ENCODE measurements around the gene CTSZ.
"Not testable (repeated sequence)": the region's sequence is repeated elsewhere in the genome, so short reads cannot be mapped to it uniquely, and the experiment has no call there.

CTSZ gene

DNA sequence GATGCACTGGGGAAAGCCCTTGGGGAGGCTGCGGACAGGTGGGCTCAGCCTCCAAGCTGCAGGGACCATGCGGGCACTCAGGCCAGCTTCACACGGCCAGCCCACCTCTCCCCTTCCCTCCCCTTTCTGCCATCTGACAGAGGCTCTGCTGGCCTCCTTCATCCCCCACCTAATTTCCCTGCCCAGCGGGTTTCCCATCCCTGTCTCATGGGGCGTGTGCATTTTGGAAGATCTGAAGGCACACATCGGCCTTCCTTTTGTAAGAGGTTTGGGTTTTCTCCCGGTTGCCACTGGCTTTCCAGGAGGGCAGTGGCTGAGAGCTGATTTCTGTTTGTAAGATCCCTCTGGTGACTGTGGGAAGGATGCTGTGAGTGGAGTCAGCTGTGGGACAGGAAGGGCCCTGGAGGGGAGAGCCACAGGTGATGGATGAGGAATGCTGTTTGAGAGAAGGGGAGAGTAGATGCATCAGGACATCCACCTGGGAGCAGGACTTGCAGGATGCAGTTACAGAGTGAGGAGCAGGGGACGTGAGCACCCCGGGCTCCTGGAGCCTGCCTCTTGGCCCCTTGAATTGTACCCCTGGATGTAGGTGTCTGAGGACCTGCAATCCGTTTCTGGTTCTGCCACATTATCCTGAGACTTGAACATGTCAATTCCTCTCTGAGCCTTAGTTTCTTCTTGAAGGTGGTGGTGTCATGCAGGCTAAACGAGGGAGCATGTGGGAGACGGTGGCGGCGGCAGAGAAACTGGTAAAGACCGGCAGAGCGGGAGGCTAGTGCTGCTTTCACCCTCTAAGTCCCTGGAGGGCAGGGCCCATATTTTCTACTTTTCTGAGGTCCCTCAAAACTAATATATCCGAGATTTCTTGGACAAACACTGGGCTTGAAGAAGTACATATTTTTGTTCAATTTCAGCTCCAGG lies 6.2 kb upstream of the CTSZ start:
- no peak for DNase-seq

DNA sequence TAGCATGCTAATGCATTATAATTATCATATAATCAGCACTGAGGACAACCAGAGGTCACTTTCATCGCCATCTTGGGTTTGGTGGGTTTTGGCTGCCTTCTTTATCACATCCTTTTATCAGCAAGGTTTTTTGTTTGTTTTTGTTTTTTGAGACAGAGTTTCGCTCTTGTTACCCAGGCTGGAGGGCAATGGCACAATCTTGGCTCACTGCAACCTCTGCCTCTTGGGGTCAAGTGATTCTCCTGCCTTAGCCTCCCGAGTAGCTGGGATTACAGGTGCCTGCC lies 4.8 kb upstream of the CTSZ start:
- not testable (repeated sequence) for DNase-seq

DNA sequence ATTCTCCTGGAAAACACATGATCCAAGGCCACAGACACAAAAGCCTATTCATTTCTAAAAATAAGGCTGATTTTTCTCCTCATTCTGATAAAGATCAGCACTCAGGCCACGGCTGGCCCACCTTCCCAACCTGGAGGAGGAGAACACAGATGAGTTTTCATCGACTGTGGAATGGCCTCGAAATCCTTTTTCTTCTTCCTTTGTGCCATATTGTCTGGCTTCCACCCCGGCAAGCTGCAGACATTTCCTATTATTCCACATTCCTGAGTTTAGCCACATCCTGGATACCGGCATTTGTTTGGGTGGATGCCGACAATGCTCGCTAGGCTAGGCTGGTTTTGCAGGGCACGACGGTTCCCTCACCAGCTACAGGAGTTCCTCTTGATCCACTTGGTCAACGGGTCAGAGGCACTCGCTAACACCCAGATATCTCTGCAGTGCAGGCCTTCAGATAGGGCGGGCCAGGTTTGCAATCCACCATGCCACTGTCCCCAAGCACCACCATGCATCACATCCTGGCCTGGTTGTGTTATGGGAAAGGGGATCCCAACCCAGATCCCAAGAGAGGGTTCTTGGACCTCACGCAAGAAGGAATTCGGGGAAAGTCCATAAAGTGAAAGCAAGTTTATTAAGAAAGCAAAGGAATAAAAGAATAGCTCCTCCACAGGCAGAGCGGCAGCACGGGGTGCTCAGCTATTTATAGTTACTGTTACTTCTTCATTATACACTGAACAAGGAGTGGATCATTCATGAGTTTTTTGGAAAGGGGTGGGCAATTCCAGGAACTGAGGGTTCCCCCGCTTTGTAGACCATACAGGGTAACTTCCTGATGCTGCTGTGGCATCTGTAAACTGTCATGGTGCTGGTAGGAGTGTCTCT lies 4.2 kb upstream of the CTSZ start:
- no peak for DNase-seq

DNA sequence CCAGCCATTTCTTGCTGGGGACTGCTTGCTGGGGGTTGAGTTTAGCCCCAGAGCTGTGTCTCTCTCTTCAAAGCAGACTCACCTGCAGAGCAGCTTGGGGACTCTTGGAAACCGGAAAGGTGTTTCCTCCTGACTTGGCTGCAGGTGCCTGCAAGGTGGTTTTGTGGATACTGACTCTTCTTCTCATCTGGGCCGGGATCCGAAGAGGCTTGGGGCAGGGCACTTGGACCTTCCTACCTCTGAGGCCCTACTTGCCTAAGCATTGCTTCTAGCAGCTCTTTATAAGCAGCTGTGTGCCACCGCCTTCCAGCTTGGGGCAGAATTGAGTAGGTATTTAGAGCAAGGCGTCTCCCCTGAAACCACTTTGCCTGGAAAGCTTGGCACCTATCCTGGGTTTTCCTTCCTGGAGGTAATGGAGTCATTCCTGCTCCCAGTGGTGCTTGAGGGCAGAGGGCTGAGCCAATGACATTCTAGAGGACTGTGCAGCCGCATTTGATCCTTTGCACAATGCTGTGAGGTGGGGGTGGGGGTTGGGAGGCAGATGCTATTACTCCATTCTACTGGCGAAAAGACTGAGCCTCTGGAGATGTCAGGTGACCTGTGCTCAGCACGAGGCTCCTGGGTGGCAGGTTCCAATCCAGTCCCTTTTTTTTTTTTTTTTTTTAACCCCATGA lies 3.4 kb upstream of the CTSZ start:
- no peak for DNase-seq

DNA sequence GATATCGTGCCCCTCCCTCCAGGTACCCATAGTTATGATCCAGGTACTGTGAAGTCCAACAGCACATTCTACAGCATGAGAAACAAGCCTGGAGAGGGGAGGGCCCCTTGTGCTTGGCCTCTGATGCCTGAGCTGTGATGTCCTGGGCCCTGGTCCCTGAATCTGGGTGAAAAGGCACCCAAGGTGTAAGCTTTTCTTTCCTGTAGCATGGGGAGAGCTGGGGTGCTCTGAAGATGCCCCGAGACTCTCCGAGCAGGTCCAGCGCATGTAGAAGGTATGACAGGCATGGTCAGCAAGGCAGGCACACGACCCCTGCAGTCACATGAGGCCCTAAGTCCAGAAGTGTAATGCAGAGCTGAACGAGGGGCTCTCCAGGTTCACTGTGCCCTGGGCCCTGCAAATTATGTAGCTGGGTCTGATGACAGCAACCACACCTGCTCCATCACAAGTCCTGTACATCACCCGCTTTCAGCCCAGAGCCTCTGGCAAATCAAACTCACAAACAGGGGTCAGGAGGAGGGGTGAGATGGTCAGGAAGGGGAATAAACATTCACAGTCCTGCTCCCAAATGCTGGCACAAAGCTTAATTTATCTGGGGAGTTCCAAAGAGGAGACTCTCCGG lies 1.8 kb upstream of the CTSZ start:
- DNase-seq: no peak

DNA sequence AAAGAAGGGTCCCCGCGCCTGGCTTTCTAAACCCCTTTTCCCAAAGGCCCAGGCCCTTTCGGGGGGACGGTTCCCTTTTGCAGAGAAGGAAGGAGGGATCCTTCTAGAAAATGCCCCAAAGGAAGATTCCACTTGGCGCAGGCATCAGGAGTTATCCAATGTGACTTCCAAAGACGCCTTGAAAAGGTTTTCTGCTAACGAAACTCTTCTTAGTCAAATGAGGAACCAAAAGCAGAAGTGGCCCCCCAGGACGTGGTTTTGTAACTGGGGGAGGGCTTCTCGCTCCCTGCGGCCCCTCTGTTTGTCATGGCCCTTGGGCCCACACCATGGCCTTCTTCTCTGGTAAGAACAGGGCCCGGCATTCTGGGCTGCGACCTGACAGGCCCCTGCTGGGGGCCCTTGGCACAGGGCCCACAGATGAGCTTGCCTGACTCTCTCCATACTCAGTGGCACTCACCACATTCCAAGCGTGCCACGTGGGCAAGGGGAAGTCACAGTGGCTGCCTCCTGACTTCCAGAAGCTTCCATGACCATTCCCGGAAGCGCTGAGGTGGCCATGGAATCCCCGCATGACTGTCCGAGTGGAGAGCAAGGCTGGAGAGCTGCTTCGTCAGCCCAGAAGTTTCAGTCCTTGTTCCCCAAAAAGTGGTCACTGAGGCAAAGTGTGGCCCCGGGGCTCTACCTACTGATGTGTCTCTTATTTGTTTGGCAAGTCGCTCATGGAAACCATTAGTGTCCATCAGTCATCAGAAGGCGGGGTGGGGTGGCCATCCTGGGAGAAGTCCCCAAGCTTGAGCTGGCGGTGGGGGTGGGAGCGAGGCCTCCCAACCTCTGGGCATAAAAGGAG lies 834 bp upstream of the CTSZ start:
- no peak for DNase-seq

DNA sequence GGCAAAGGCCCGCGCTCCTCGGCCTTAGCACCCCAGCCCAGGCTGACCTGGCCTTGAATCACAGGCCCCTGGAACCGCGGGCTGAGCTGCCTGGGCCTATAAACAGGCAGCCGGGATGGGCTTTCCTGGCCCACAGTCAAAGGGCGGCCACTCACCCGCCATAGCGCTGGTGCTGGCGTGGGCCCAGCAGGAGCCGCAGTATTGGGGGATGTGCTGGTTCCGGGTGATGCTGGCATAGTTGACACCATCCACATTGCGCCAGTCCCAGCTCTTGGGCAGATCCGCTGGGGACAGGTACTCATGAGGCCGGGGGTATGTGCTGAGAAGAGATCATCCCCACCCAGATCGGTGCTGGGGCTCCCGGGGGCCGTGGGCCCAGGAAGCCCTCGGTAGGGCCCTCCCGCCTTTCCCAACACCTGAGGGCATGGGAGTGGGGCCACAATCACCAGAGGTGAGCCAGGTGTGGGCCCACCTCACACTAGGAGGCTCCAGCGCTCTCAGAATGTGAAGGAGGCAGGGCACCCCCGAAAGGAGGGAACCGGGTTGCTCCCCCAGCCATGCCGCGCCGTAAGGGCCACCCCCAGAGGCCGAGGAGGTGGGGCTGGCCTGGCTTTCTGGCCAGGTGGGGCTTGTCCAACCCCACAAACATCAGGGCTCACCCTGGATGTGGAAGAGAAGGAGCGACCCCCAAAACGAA lies 739 bp downstream of the CTSZ start:
- DNase-seq: no peak

DNA sequence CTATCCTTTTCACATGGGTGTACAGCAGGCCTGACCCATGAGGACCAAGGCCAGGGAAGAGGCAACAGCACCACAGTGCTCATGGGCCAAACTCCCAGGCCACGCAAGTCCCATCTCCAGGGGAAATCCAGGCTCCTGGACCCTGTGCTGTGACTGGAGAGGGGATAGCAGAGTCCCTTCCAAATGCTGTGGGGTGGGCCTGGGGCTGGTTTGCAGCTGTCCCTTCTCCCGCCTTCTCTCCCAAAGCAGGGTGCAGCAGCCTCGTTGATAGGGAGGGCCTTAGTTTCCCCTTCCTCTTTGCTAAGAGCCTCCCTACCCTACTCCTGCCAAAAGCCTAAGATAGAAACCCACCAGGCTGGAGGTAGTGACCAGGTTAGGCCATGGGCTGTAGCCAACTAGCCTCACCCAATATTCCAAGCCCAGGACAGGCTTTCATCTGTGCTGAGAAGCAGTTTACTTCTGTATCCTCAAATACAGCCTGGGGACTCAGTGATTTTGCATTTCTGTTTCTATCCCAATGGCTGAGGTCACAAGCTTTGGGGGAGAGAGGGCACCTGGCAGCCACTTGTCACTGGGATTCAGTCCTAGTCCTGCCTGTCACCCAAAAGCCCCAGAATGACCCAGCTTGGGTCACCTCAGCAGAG lies 1.4 kb downstream of the CTSZ start:
- no peak for DNase-seq

DNA sequence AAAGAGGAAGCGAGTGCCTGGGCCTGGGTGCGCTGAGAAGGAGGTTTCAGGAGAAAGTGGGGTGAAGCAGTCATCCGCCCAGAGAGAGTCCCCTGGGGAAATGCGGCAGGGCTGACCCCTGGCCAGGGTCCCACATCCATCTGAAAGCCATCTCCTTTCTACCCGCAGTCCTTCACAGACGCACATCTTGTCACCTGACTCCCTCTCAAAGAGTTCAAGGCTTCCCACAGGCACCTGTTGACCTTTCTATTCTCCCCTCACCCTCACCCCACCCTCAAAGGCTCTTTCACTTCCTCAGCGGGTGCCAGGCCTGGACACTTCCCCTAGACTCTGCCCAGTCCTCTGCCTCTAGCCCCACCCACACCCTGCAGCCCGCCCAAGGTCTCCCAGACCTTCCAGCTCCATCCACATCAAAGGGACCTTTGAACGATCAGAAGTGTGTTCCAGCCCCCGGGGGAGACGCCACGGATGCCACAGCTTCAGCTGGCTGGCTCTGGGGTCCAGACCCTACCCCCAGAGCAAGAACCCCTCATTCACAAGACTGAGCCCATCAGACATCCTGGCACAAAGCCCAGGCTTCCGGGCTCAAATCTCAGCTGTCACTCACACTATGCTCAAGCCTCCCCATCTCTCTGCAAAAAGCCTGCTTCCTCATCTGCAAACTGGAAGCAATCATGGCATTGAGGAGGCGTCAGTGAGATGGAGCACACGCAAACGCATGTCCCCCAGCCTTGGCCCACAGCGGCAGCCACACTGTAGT lies 2.1 kb downstream of the CTSZ start:
- peak; percentile 22 to 23 for DNase-seq

DNA sequence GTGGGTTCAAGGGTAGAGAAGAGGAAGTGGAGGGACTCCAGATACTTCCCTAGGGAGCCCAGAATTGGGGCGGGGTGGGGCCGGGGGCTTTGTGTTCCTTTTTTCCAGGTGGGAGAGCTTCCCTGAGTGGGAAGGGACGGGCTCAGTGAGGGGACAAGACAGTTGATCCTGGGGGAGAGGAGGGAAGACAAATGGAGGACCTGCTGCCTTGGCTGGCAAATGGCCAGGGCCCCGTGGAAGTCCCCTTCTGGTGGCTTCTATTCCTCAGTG lies 2.6 kb downstream of the CTSZ start:
- DNase-seq: peak; percentile 56 to 58

DNA sequence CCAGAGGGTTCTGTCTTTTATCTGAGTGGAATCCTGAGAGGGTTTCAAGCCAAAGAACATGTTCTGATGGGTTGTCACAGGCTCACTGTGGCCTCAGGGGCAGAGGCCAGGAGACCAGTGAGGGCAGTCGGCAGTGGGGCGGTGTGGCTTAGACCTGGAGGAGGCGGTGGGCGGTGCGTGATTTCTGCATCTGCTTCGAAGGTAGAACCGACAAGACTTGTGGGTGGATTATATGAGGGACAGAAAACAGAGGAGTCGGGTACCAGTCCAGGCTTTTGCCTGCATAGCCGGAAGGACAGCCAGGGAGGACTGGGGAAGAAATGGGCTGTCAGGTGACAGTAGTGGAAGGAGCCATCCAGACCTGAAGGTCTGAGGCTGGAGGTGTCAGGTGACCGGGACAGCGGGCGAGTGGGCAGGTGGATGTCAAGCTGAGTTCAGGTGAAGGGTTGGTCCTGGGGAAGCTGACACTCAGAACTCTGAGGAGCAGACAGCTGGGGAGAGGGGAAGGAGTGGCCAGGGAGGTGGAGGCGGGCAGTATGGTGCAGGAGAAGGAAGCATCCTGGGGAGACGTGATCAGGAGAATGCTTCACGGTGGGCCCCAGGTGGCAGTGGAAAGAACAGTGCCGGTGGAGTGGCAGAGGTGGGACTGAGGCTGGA lies 3.1 kb downstream of the CTSZ start:
- DNase-seq: no peak

DNA sequence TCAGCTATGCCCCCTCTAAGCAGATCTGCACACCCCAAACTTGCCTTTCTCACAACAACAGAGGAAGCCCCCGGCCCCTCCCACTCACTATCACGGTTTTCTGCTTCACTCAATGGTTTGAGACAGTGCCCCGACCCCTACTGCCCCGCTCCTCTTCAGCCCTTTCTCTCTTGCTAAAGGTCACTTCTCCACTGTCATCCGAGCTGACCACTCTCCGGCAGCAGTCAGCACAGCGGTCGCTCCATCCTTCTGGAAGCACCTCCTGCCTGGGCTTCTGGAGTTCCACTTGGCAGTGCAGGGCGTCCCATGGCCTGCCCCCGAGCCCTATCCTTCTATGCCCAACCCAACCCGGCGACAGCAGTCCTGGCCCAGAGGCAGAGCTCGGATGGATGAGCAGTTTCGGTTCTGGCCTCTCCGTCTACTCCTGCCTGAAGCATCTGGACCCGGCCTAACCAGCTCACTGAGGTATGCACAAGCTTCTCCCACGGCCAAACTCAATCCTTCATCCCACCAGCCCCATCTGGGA lies 4.1 kb downstream of the CTSZ start:
- DNase-seq: no peak

DNA sequence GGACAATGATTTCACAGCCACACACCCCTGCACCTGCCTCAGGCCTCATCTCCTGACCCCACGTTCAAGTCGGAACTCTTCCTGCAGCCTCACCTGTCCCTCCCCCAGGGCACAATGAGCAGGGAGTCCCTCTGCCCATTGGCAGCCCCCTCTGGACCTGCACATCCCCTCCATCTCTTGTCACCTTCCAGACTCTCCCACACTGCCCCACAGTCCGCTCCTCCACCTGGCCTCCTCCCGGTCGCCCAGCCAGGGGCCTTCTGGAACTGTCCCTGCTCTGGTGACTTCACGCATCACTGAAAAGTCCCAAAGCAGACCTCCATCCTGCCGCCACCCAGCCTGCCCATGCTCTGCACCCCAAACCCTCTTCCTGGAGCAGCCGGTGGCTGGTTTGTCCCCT lies 4.7 kb downstream of the CTSZ start:
- DNase-seq: no peak

DNA sequence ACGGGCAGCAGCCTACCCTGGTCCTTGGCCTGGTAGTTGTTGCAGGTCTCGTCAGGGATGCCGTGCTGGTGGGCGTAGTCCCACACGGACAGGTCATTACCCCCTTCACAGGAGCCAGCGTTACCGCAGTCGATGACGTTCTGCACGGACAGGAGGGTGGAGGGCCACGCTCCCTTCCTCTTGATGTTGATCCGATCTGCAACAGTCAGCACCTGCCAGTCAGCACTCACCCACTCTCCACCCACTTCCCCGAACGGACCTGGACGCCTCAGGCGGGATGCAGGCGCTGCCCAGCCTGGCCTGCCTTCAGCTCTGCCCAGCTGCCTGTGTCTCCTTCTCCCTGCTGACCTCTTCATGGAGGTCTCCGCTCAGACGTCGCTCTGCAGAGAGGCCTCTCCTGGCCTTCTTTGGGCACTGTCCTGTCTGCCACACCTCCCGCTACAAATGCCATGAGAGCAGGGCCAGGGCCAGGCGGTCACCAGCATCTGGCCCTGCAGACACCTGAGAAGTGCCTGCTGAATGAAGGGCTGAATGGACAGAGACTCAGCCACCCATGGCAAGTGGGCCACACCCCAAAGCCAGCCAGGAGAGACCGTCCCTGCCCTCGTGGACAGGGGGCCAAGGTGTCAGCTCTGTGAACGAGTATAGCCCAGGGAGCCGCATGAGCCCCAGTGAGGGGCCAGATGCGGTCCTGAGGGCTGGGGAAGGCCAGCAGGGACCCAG lies 5.4 kb downstream of the CTSZ start:
- DNase-seq: no peak

DNA sequence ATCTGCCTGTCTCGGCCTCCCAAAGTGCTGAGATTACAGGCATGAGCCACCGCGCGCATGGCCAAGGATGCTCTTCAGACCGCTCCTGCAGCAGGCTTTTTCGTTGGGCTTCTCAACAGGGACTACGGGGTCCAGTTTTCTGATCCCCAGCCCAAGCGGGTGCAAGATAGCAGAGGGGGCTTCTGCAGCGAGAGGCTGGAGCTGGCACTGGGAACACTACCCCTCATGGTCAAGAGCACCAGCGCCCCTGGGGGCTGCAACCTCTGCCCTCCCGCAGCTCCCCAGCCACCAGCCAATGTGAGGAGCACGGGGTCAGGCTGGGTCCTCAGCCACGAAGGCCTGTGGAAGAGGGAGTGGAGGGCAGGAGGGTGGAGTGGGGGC lies 6.0 kb downstream of the CTSZ start:
- no peak for DNase-seq

DNA sequence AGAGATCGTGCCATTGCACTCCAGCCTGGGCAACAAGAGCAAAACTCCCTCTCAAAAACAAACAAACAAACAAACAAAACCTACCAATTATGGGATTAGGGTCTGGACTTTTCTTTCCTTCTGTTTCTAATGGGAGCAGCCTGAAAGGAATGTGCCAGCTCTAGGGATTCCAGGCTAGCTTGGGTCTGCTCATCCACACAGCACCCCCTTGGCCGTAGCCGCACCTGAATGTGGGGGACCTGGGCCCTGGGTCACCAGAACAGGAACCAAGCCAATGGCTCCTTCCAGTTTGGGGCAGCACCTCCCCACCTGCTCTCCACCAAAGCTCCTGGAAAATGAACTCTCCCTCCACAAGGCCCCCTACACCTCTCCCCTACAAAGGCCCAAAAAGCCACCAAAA lies 6.7 kb downstream of the CTSZ start:
- no peak for DNase-seq

DNA sequence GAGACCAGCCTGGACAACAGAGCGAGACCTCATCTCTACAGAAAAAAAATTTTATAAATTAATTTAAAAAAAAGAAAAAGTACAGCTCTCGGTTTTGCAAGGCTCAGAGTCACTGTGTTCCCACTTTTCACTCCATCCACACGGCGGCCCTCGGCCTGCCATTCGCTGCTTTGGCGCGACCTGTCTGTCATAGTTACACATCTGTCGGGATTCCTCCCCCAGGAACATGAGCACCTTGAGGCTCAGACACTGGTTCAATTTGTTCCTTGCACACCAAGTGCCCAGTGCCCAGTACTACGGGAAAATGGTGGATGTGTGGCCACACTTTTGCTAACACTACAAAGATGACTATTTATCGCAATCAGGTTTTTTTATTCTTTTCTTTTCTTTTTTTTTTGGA lies 8.4 kb downstream of the CTSZ start:
- DNase-seq: no peak

DNA sequence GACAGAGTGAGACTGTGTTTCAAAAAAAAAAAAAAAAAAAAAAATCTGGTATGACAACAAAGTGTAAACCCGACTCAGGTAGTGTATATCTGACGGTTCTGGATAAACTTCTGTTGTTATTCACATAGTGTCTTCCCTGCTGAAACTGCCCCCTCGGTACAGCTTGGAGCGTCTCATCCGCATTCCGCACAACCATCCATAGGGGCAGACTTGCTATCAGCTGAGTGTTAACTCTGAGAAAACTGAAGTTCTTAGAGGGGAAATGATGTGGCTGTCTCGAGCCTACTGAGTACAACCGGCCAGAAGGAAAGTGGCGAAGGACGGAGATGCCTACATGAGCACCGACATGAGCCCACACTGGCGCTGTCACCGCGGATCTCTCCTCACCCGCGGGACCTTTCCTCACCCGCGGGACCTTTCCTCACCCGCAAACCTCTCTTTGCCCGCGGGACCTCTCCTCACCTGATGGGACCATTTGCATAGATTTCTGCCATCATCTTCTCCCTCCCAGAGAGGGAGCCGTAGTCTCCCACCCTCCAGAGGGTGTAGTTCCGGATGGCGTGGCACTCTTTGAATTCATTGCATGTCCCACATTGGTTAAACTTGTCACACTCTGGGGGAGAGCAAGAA lies 9.8 kb downstream of the CTSZ start:
- no peak for DNase-seq

DNA sequence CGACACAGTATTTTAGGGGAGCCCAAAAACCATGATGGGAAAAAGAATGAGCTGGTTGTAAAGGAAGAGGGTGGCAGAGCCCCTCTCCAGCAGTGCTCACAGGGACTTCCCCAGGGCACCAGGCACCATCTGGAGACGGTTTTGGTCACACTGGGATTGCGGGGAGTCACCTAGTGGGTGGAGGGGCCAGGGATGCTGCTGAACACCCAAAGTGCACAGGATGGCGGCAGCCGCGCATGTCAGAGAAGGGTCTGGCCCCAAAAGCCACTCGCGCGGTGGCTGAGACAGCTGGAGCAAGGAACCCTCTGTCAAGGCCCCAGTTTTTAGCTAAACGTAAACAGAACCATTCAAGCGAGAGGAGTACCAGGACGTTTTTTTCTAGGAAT lies 10.8 kb downstream of the CTSZ start:
- DNase-seq: no peak

Data from activated CD4-positive, alpha-beta T cell treated with anti-CD3 and anti-CD28 coated beads for 4 hours (primary cell).